Ureter (tissue), 1 donor: ENCODE measurements around the gene GDAP2. TPM values are rescaled to one million over a fixed set of nuclear protein-coding genes. Genes with fewer than 3 reads are reported as not detected.

Experiments used
- total RNA-seq: library from RNA; stranded (reverse); gene quantifications from one replicate; pipeline ENCODE4 v1.2.4, GENCODE V29; 2023
- donor health status: DM: yes; HTN: yes; CAD: no.

The GDAP2 gene
- total RNA-seq, 1 donor from 2014 or later, result 37.7 TPM

Other genes starting within 250 kb of the GDAP2 start
- gene WDR3, start 118 bp upstream of the GDAP2 start, total RNA-seq, result 31.6 TPM